Psoas muscle (tissue), 8 donors: ENCODE results near the gene DCTN5. TPM values are rescaled to one million over a fixed set of nuclear protein-coding genes. Genes with fewer than 3 reads are reported as not detected.

Source experiments
- ATAC-seq, 4 donors: fragments of 200-7000 bp; cut with Tn5 transposase; one replicate each; pipeline ENCODE4 v1.9.1; 2020; ENCODE audit warnings: moderate library complexity in 3 of 4, mild to moderate bottlenecking in 2 of 4
- DNase-seq, 2 donors: peaks; one replicate each; pipeline ENCODE4 v3.0.0-alpha.2; 2020
- H3K27ac ChIP-seq: fragments of 200-600 bp; one replicate; pipeline ENCODE4 v1.8.0; 2022
- H3K27me3 ChIP-seq, 3 donors: fragments of 200-600 bp in 1 of 3; one replicate each; pipeline versions ENCODE4 v1.6.1 to v1.8.0; 2013 to 2022; ENCODE audit warnings: low read length in 2 of 3, mild to moderate bottlenecking in 2 of 3, moderate library complexity in 1 of 3; ENCODE audit not compliant: insufficient read depth in 3 of 3
- H3K36me3 ChIP-seq, 2 donors: fragments of 200-600 bp in 1 of 2; one replicate each; pipeline versions ENCODE4 v1.6.1 to v1.8.0; 2013 to 2022; ENCODE audit warnings: low read depth in 1 of 2, mild to moderate bottlenecking in 1 of 2, moderate library complexity in 1 of 2; ENCODE audit not compliant: insufficient read depth in 1 of 2
- H3K4me1 ChIP-seq: fragments of 200-600 bp; one replicate; pipeline ENCODE4 v1.8.0; 2022
- H3K4me3 ChIP-seq: fragments of 200-600 bp; one replicate; pipeline ENCODE4 v1.8.0; 2022; ENCODE audit warnings: mild to moderate bottlenecking
- H3K9me3 ChIP-seq: fragments of 200-600 bp; one replicate; pipeline ENCODE4 v1.8.0; 2022
- WGBS, 3 donors: extraction: QIAGEN DNeasy Blood & Tissue Kit; methylation state at CpG; one replicate each; pipeline versions ENCODE4 v1.1.6 to v1.1.7; 2013; 5-methylcytosine and 5-hydroxymethylcytosine counted together
- intact Hi-C, 2 donors: fragments of 100-400 bp; cut with DNase I; formaldehyde crosslinking; loops; one replicate each; pipeline versions ENCODE4 v1.11.0 to v1.14.2; 2022
- polyA plus RNA-seq, 3 donors: library from polyadenylated mRNA; stranded (reverse); fragments of 200-250 nt; gene quantifications; one replicate each; pipeline ENCODE4 v1.2.3, GENCODE V29; 2013
- total RNA-seq, 4 donors: library from RNA; stranded (reverse); fragmentation: NEBNext Ultra II Directional in 2 of 4; extraction: Animal tissue kit (Norgen Biotek cat#: 25700) in 2 of 4; gene quantifications; one replicate each; pipeline versions ENCODE4 v1.2.1 to v1.2.4, GENCODE V29; 2021 to 2023
- TF ChIP-seq, protein P1 (sequence below): fragments of 200-600 bp; IDR thresholded peaks from one replicate; pipeline ENCODE4 v1.8.0; 2022; ENCODE audit warnings: antibody characterized with exemption
- donor health status: healthy with polysubstance abuse.
- donor health status: DM: no; HTN: no; CAD: no; lungs with moderate emphysema.
- donor health status: Bipolar disorder and iron deficiency.
- donor health status: healthy.
- donor health status: DM: yes; HTN: yes; CAD: no.
- donor health status: DM: no; HTN: no; CAD: no.
- donor health status: DM: no; HTN: no; CAD: no.
- donor health status: DM: yes; HTN: yes; CAD: no.

Gene DCTN5
- total and polyA plus RNA-seq, 7 donors = 17.1 to 47.4 (median 33.2) TPM

- no peak overlapping the region for H3K4me3 ChIP-seq
- no peak overlapping the region for H3K27ac ChIP-seq
- ATAC-seq (no peak), DNase-seq (no peak)
- H3K4me1 ChIP-seq = no peaks in the 10 kb centered on the region
- H3K36me3 ChIP-seq = peaks cover 3 to 19% of the 10 kb centered on the region in 2 donors
- intact Hi-C loops = no loop called here
- TF ChIP-seq, protein P1, sequence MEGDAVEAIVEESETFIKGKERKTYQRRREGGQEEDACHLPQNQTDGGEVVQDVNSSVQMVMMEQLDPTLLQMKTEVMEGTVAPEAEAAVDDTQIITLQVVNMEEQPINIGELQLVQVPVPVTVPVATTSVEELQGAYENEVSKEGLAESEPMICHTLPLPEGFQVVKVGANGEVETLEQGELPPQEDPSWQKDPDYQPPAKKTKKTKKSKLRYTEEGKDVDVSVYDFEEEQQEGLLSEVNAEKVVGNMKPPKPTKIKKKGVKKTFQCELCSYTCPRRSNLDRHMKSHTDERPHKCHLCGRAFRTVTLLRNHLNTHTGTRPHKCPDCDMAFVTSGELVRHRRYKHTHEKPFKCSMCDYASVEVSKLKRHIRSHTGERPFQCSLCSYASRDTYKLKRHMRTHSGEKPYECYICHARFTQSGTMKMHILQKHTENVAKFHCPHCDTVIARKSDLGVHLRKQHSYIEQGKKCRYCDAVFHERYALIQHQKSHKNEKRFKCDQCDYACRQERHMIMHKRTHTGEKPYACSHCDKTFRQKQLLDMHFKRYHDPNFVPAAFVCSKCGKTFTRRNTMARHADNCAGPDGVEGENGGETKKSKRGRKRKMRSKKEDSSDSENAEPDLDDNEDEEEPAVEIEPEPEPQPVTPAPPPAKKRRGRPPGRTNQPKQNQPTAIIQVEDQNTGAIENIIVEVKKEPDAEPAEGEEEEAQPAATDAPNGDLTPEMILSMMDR = no peak
- WGBS, 3 donors = 97 to 99% (median 97%) methylated on average over 4 of the region's 4 CpGs
- H3K27me3 ChIP-seq = no peaks in the 10 kb centered on the region
- H3K9me3 ChIP-seq = no peaks in the 10 kb centered on the region
Observed at GRCh38 chr16:23694265-23694643, 53.0 kb downstream of the DCTN5 start.

DNA sequence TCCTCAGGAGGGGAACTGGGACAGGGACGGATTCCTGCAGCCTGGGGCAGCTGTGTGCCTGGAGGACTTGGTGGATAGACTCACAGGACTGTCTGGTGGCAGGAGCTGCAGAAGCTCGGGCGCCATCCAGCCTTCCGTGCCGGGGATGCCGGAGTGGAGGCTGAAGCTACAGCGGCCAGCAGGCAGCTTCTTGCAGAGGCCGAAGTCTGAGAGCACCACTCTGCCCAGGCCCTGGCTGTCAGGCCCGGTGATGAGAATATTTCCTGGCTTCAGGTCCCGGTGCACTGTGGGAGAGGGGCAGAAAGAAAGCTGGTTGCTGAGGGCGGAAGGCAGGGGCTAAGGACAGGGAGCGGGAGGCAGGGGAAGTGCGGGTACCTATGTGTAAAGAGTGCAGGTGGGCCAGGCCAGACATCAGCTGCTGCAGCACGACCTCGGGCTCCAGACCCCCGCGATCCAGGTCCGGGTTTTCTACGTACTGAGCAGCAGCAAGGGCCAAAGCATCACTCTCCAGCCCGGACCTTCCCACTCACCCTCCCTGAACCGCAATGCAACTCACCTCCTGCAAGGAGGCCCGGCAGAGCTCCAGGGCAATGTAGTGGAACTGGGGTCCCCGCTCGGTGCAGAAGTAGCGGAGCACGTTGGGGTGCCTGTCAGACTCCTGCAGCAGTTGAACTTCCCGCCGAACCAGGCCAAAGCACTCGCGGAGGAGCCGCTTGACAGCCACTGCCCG, 53.5 kb downstream of the DCTN5 start:
- TF ChIP-seq, protein P1 = no peak
- Histone ChIP-seq H3K9me3 (no peaks in the 10 kb centered on the region), H3K4me1 (no peaks in the 10 kb centered on the region), H3K27ac (no peak overlapping the region), H3K27me3 (no peaks in the 10 kb centered on the region), H3K4me3 (no peak overlapping the region), H3K36me3 (peaks cover 0 to 13% of the 10 kb centered on the region in 2 donors)
- DNase-seq (no peak), ATAC-seq (no peak)
- intact Hi-C loops = no loop called here
- WGBS, 3 donors = 33 to 35% (median 35%) methylated on average over 31 to 32 of the region's 32 CpGs

DNA sequence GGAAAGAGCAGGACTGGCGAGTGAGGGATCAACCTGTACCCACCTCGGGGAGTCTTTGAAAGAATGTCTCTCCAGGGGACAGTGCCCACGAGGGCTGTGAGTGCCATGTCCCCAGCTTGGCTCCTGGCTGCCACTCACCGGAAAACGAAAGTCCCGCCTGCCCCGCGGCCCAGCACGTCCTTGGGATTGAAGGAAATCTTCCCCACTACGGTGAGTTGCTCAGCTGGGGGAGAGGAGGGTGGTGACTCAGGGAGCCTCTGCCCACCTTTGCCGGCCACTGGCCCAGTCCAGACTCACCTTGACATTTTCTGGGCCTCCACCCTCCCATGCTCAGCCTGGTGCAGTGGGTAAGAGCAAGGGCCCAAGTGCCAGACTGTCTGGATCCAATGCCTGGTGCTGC, 54.5 kb downstream of the DCTN5 start:
- WGBS, 3 donors = 75 to 77% (median 76%) methylated on average over 11 of the region's 11 CpGs
- intact Hi-C loops = no loop called here

GRCh38 chr16:23699100-23699499, 57.8 kb downstream of the DCTN5 start:
- peaks cover 9% of the 10 kb centered on the region for H3K9me3 ChIP-seq
- ATAC-seq = no peak

More for the DNA sequence above, 54.5 kb downstream of the DCTN5 start:
- Histone ChIP-seq H3K36me3 (peaks cover 0 to 4% of the 10 kb centered on the region in 2 donors), H3K4me3 (no peak overlapping the region), H3K9me3 (no peaks in the 10 kb centered on the region), H3K27me3 (no peaks in the 10 kb centered on the region), H3K4me1 (no peaks in the 10 kb centered on the region), H3K27ac (no peak overlapping the region)
- DNase-seq = no peak
- no peak for ATAC-seq
- TF ChIP-seq, protein P1 = no peak

More at GRCh38 chr16:23699100-23699499, 57.8 kb downstream of the DCTN5 start:
- intact Hi-C loops = no loop called here
- TF ChIP-seq, protein P1 = no peak
- Histone ChIP-seq H3K27ac (no peak overlapping the region), H3K4me1 (no peaks in the 10 kb centered on the region), H3K36me3 (no peaks in the 10 kb centered on the region), H3K27me3 (no peaks in the 10 kb centered on the region), H3K4me3 (no peak overlapping the region)
- no peak for DNase-seq
- 84 to 93% (median 85%) methylated on average over 4 of the region's 4 CpGs for WGBS, 3 donors
